Endothelial cell of umbilical vein (primary cell): ENCODE measurements around the gene CCL21.

ENCODE experiments used
- CTCF ChIP-seq, 2 donors: IDR thresholded peaks; 1 replicate in 1 of 2; 2 replicates in 1 of 2; pipeline ENCODE4 v1.5.1; 2011; ENCODE audit warnings: low read length in 2 of 2, mild to moderate bottlenecking in 2 of 2, moderate library complexity in 2 of 2, control low read depth in 1 of 2, inconsistent platforms in 1 of 2, low read depth in 1 of 2; ENCODE audit not compliant: insufficient read depth in 1 of 2; ENCODE audit errors: extremely low read depth in 1 of 2
- JUN ChIP-seq: IDR thresholded peaks from 2 replicates; pipeline ENCODE4 v1.6.1; 2011; ENCODE audit warnings: borderline replicate concordance, low read depth; ENCODE audit not compliant: insufficient read length, insufficient read depth
- MYC ChIP-seq: IDR thresholded peaks from one replicate; pipeline ENCODE4 v1.6.1; 2011; ENCODE audit warnings: mild to moderate bottlenecking, low read depth, low read length

GRCh38 chr9:34675869-34676268 is 34.1 kb downstream of the CCL21 start:
- TF ChIP-seq MYC: no peak
- no peak for TF ChIP-seq CTCF (IDR thresholded peaks at IDR 0.05; ENCODE audit: extremely low read depth in 1 of 2, insufficient read depth in 1 of 2, low read depth in 1 of 2, low read length in 2 of 2)
- no peak for TF ChIP-seq JUN
